Body of pancreas (tissue), 4 donors: ENCODE data around the gene FANCF.

Experiments
- CTCF ChIP-seq, 7 experiments: fragments of 450-650 bp in 4 of 7; fragments of 200-600 bp in 3 of 7; sonication (generic) in 3 of 7; IDR thresholded peaks; one replicate each; pipeline ENCODE4 v1.5.1; 2016 to 2019; ENCODE audit warnings: antibody characterized with exemption in 7 of 7
- POLR2A ChIP-seq, 3 donors: fragments of 450-650 bp; IDR thresholded peaks; one replicate each; pipeline ENCODE4 v1.6.1; 2016; ENCODE audit warnings: antibody characterized with exemption in 3 of 3, mild to moderate bottlenecking in 2 of 3

- TF ChIP-seq CTCF (IDR thresholded peaks at IDR 0.05) (no peak), POLR2A (IDR thresholded peaks at IDR 0.05) (no peak)
Measured at GRCh38 chr11:22602504-22602903, 23.1 kb downstream of the FANCF start.
